Measurements from ENCODE around the gene VKORC1L1.
"Not testable (repeated sequence)": the region's sequence is repeated elsewhere in the genome, so short reads cannot be mapped to it uniquely, and the experiment has no call there.

VKORC1L1 gene

GRCh38 chr7:65931685-65932084 is 58.8 kb downstream of the VKORC1L1 start:
- H3K79me2 ChIP-seq (ENCODE audit: low read length), result peaks cover 81% of the 10 kb centered on the region
- H3K4me2 ChIP-seq (ENCODE audit: low read length), result no peak overlapping the region
- H3K9me3 ChIP-seq (ENCODE audit: insufficient read depth, low read length), result no peaks in the 10 kb centered on the region
- no peak for TF ChIP-seq EZH2phosphoT487 (IDR thresholded peaks at IDR 0.05; ENCODE audit: low read depth)
- TF ChIP-seq, protein P1, sequence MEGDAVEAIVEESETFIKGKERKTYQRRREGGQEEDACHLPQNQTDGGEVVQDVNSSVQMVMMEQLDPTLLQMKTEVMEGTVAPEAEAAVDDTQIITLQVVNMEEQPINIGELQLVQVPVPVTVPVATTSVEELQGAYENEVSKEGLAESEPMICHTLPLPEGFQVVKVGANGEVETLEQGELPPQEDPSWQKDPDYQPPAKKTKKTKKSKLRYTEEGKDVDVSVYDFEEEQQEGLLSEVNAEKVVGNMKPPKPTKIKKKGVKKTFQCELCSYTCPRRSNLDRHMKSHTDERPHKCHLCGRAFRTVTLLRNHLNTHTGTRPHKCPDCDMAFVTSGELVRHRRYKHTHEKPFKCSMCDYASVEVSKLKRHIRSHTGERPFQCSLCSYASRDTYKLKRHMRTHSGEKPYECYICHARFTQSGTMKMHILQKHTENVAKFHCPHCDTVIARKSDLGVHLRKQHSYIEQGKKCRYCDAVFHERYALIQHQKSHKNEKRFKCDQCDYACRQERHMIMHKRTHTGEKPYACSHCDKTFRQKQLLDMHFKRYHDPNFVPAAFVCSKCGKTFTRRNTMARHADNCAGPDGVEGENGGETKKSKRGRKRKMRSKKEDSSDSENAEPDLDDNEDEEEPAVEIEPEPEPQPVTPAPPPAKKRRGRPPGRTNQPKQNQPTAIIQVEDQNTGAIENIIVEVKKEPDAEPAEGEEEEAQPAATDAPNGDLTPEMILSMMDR (IDR thresholded peaks at IDR 0.05; ENCODE audit: low read depth, low read length), result no peak
- no peak overlapping the region for H3K9ac ChIP-seq (ENCODE audit: low read length)
- no peak overlapping the region for H3K4me3 ChIP-seq (ENCODE audit: low read length)
- no peaks in the 10 kb centered on the region for H3K4me1 ChIP-seq (ENCODE audit: low read length)
- H3K36me3 ChIP-seq (replicated peaks; ENCODE audit: low read depth, low read length), result peaks cover under 1% of the 10 kb centered on the region
- no peak overlapping the region for H3K27ac ChIP-seq (ENCODE audit: low read length)
- H4K20me1 ChIP-seq (ENCODE audit: insufficient read depth, low read length), result peaks cover 24% of the 10 kb centered on the region
- H2AFZ ChIP-seq (ENCODE audit: low read depth, low read length), result no peak overlapping the region
- H3K27me3 ChIP-seq (ENCODE audit: low read depth, low read length), result no peaks in the 10 kb centered on the region

- Histone ChIP-seq H2AFZ (ENCODE audit: low read depth, low read length) (no peak overlapping the region), H3K36me3 (replicated peaks; ENCODE audit: low read depth, low read length) (peaks cover 11% of the 10 kb centered on the region), H3K4me2 (ENCODE audit: low read length) (no peak overlapping the region), H3K9ac (ENCODE audit: low read length) (no peak overlapping the region), H4K20me1 (ENCODE audit: insufficient read depth, low read length) (no peaks in the 10 kb centered on the region; the same call in none of the 2 replicates), H3K9me3 (ENCODE audit: insufficient read depth, low read length) (no peaks in the 10 kb centered on the region), H3K27me3 (ENCODE audit: low read depth, low read length) (no peaks in the 10 kb centered on the region), H3K79me2 (ENCODE audit: low read length) (peaks cover 59% of the 10 kb centered on the region), H3K27ac (ENCODE audit: low read length) (no peak overlapping the region), H3K4me3 (ENCODE audit: low read length) (no peak overlapping the region), H3K4me1 (ENCODE audit: low read length) (no peaks in the 10 kb centered on the region)
- TF ChIP-seq, protein P1 (IDR thresholded peaks at IDR 0.05; ENCODE audit: low read depth, low read length), result no peak
- no peak for TF ChIP-seq EZH2phosphoT487 (IDR thresholded peaks at IDR 0.05; ENCODE audit: low read depth)
Observed at GRCh38 chr7:65937296-65937695, 64.4 kb downstream of the VKORC1L1 start.

GRCh38 chr7:65938336-65938895 is 65.5 kb downstream of the VKORC1L1 start:
- peaks cover 48% of the 10 kb centered on the region for H3K79me2 ChIP-seq (ENCODE audit: low read length)
- H4K20me1 ChIP-seq (ENCODE audit: insufficient read depth, low read length), result no peaks in the 10 kb centered on the region; the same call in none of the 2 replicates
- TF ChIP-seq EZH2phosphoT487 (IDR thresholded peaks at IDR 0.05; ENCODE audit: low read depth), result no peak
- TF ChIP-seq, protein P1 (IDR thresholded peaks at IDR 0.05; ENCODE audit: low read depth, low read length), result no peak

GRCh38 chr7:65945787-65946186 is 72.9 kb downstream of the VKORC1L1 start:
- H2AFZ ChIP-seq (ENCODE audit: low read depth, low read length), result not testable (repeated sequence)

More at GRCh38 chr7:65938336-65938895, 65.5 kb downstream of the VKORC1L1 start:
- no peaks in the 10 kb centered on the region for H3K4me1 ChIP-seq (ENCODE audit: low read length)
- peaks cover 11% of the 10 kb centered on the region for H3K36me3 ChIP-seq (replicated peaks; ENCODE audit: low read depth, low read length)
- no peak overlapping the region for H3K4me2 ChIP-seq (ENCODE audit: low read length)
- no peak overlapping the region for H3K4me3 ChIP-seq (ENCODE audit: low read length)
- no peak overlapping the region for H3K27ac ChIP-seq (ENCODE audit: low read length)
- no peaks in the 10 kb centered on the region for H3K9me3 ChIP-seq (ENCODE audit: insufficient read depth, low read length)
- no peak overlapping the region for H2AFZ ChIP-seq (ENCODE audit: low read depth, low read length)
- no peaks in the 10 kb centered on the region for H3K27me3 ChIP-seq (ENCODE audit: low read depth, low read length)
- no peak overlapping the region for H3K9ac ChIP-seq (ENCODE audit: low read length)

More at GRCh38 chr7:65945787-65946186, 72.9 kb downstream of the VKORC1L1 start:
- H3K27ac ChIP-seq (ENCODE audit: low read length); H3K79me2 ChIP-seq (ENCODE audit: low read length); H3K27me3 ChIP-seq (ENCODE audit: low read depth, low read length); H3K9ac ChIP-seq (ENCODE audit: low read length); H4K20me1 ChIP-seq (ENCODE audit: insufficient read depth, low read length); H3K9me3 ChIP-seq (ENCODE audit: insufficient read depth, low read length); H3K4me2 ChIP-seq (ENCODE audit: low read length); H3K4me1 ChIP-seq (ENCODE audit: low read length); H3K4me3 ChIP-seq (ENCODE audit: low read length); H3K36me3 ChIP-seq (replicated peaks; ENCODE audit: low read depth, low read length): not testable (repeated sequence)

Measured in OCI-LY3 (cell line).